HCT116 (cell line): Measurements from ENCODE around the gene BCAR3. TPM values are rescaled to one million over a fixed set of nuclear protein-coding genes. Genes with fewer than 3 reads are reported as not detected.

Experiments used
- ATAC-seq: fragments of 200-7000 bp; cut with Tn5 transposase; 2 replicates; pipeline ENCODE4 v1.9.1; 2020; ENCODE audit warnings: mild to moderate bottlenecking, moderate library complexity
- BruUV-seq: library from RNA; stranded (reverse); fragments of 400-500 nt; replicated peaks from 2 replicates; lab custom pipeline; 2021; lab: Mats Ljungman, UMichigan
- CTCF ChIA-PET: fragments of 300-600 bp; sonication (Branson Sonifier 250); formaldehyde crosslinking; loops from one replicate; lab custom pipeline; 2021; ENCODE audit warnings: antibody characterized with exemption; lab: Charles Lee
- POLR2A ChIA-PET: fragments of 300-600, 350-600 bp; sonication (Branson Sonifier 250); formaldehyde crosslinking; loops from one replicate; lab custom pipeline; 2021; ENCODE audit warnings: antibody characterized with exemption; lab: Charles Lee
- RAD21 ChIA-PET, 2 experiments: fragments of 300-600 bp; sonication (Branson Sonifier 250); formaldehyde crosslinking; loops; one replicate each; lab custom pipeline; 2023; ENCODE audit warnings: low total read pairs in 2 of 2; ENCODE audit not compliant: uncharacterized antibody in 2 of 2, unreplicated experiment in 2 of 2, low non-redundant PET in 1 of 2; lab: Charles Lee
- DNase-seq: peaks from one replicate; pipeline ENCODE4 v3.0.0-alpha.2; 2010; ENCODE audit warnings: low read depth, low spot score
- H2AFZ ChIP-seq: fragments of 200-600 bp; shearing (Covaris generic), sonication (generic); 2 replicates; pipeline ENCODE4 v1.6.1; 2017; ENCODE audit warnings: low read depth, mixed run types, mixed read lengths, antibody characterized with exemption, low read length; ENCODE audit not compliant: poor library complexity, severe bottlenecking
- H3K27ac ChIP-seq: 2 replicates; pipeline ENCODE4 v1.5.1; 2012; ENCODE audit warnings: low read depth, low read length
- H3K27me3 ChIP-seq: fragments of 200-600 bp; sonication (generic); 2 replicates; pipeline ENCODE4 v1.6.1; 2016; ENCODE audit warnings: mixed run types, low read length, mixed read lengths; ENCODE audit not compliant: insufficient read depth
- H3K36me3 ChIP-seq, 2 experiments: fragments of 200-500 bp in 1 of 2; fragments of 200-600 bp in 1 of 2; sonication (Bioruptor generic) in 1 of 2; sonication (generic) in 1 of 2; 2 replicates each; pipeline versions ENCODE4 v1.5.1 to v1.6.1; 2014 to 2016; ENCODE audit warnings: low read length in 2 of 2, inconsistent platforms in 1 of 2, mixed read lengths in 1 of 2, mixed run types in 1 of 2; ENCODE audit not compliant: insufficient read depth in 2 of 2, control insufficient read depth in 1 of 2
- H3K4me1 ChIP-seq, 2 experiments: fragments of 200-600 bp in 1 of 2; sonication (generic) in 1 of 2; 2 replicates each; pipeline versions ENCODE4 v1.5.1 to v1.6.1; 2012 to 2017; ENCODE audit warnings: low read length in 2 of 2, inconsistent platforms in 1 of 2, mild to moderate bottlenecking in 1 of 2, mixed read lengths in 1 of 2, mixed run types in 1 of 2, moderate library complexity in 1 of 2; ENCODE audit not compliant: insufficient read depth in 2 of 2, control insufficient read depth in 1 of 2
- H3K4me2 ChIP-seq: fragments of 200-600 bp; sonication (generic); 2 replicates; pipeline ENCODE4 v1.6.1; 2017; ENCODE audit warnings: mixed run types, low read length, mixed read lengths
- H3K4me3 ChIP-seq, 2 experiments: fragments of 200-600 bp in 1 of 2; sonication (generic) in 1 of 2; replicated peaks in 1 of 2; 2 replicates each; pipeline ENCODE4 v1.5.1; 2011 to 2016; ENCODE audit warnings: low read length in 2 of 2, control low read depth in 1 of 2, low read depth in 1 of 2, mild to moderate bottlenecking in 1 of 2, mixed read lengths in 1 of 2, mixed run types in 1 of 2
- H3K79me2 ChIP-seq: fragments of 200-600 bp; sonication (generic); 2 replicates; pipeline ENCODE4 v1.6.1; 2017; ENCODE audit warnings: mild to moderate bottlenecking, mixed run types, low read length, moderate library complexity, mixed read lengths; ENCODE audit not compliant: insufficient read depth
- H3K9ac ChIP-seq: fragments of 200-600 bp; sonication (generic); 2 replicates; pipeline ENCODE4 v1.6.1; 2016; ENCODE audit warnings: low read length, mixed read lengths
- H3K9me2 ChIP-seq: fragments of 200-600 bp; sonication (generic), shearing (Covaris generic); 2 replicates; pipeline ENCODE4 v1.6.1; 2017; ENCODE audit warnings: mixed run types, mild to moderate bottlenecking, moderate library complexity; ENCODE audit not compliant: insufficient read depth
- H3K9me3 ChIP-seq, 2 experiments: fragments of 200-500 bp in 1 of 2; fragments of 200-600 bp in 1 of 2; sonication (Bioruptor generic) in 1 of 2; sonication (generic) in 1 of 2; 2 replicates each; pipeline ENCODE4 v1.6.1; 2014 to 2017; ENCODE audit warnings: low read length in 2 of 2, mixed read lengths in 2 of 2, inconsistent platforms in 1 of 2, low read depth in 1 of 2, mild to moderate bottlenecking in 1 of 2, mixed run types in 1 of 2, moderate library complexity in 1 of 2; ENCODE audit not compliant: control insufficient read depth in 1 of 2, insufficient read depth in 1 of 2
- H4K20me1 ChIP-seq: fragments of 200-600 bp; sonication (generic), shearing (Covaris generic); 2 replicates; pipeline ENCODE4 v1.6.1; 2017; ENCODE audit warnings: mixed run types, mild to moderate bottlenecking, moderate library complexity; ENCODE audit not compliant: insufficient read depth
- EGR1 ChIP-seq: IDR thresholded peaks from 2 replicates; pipeline ENCODE4 v1.6.1; 2012; ENCODE audit warnings: low read depth
- ELF1 ChIP-seq: IDR thresholded peaks from 2 replicates; pipeline ENCODE4 v1.6.1; 2012; ENCODE audit warnings: low read depth, borderline replicate concordance
- EZH2 ChIP-seq: fragments of 200-600 bp; sonication (generic); IDR thresholded peaks from 2 replicates; pipeline ENCODE4 v1.6.1; 2017; ENCODE audit warnings: antibody characterized with exemption, mixed run types
- EZH2phosphoT487 ChIP-seq: fragments of 200-600 bp; IDR thresholded peaks from 2 replicates; pipeline ENCODE4 v1.6.1; 2018; ENCODE audit warnings: antibody characterized with exemption, borderline replicate concordance
- FOSL1 ChIP-seq: IDR thresholded peaks from 2 replicates; pipeline ENCODE4 v1.6.1; 2012; ENCODE audit warnings: low read depth
- JUND ChIP-seq: IDR thresholded peaks from 2 replicates; pipeline ENCODE4 v1.6.1; 2012
- POLR2A ChIP-seq: IDR thresholded peaks from 2 replicates; pipeline ENCODE4 v1.7.0; 2011; ENCODE audit warnings: borderline replicate concordance; ENCODE audit not compliant: insufficient read depth, insufficient read length; ENCODE audit errors: extremely low read depth
- REST ChIP-seq: IDR thresholded peaks from 2 replicates; pipeline ENCODE4 v1.6.1; 2012; ENCODE audit warnings: low read depth
- SIN3A ChIP-seq: IDR thresholded peaks from 2 replicates; pipeline ENCODE4 v1.6.1; 2012; ENCODE audit warnings: low read depth
- TCF7L2 ChIP-seq: IDR thresholded peaks from 2 replicates; pipeline ENCODE4 v1.7.0; 2011; ENCODE audit warnings: borderline replicate concordance, inconsistent platforms; ENCODE audit not compliant: insufficient read depth, insufficient read length; ENCODE audit errors: extremely low read depth
- ZBTB33 ChIP-seq: IDR thresholded peaks from 2 replicates; pipeline ENCODE4 v1.6.1; 2011; ENCODE audit warnings: mild to moderate bottlenecking, low read length, moderate library complexity; ENCODE audit not compliant: insufficient replicate concordance; ENCODE audit errors: extremely low read depth
- ZNF274 ChIP-seq: fragments of 200-500 bp; sonication (Bioruptor generic); IDR thresholded peaks from 2 replicates; pipeline ENCODE4 v1.6.1; 2014; ENCODE audit warnings: mild to moderate bottlenecking, low read depth, low read length, inconsistent platforms
- intact Hi-C: fragments of 100-400 bp; cut with micrococcal nuclease; formaldehyde crosslinking; loops from 2 replicates; pipeline ENCODE4 v1.10.0; 2022
- total RNA-seq: library from RNA; stranded (reverse); gene quantifications from one replicate; pipeline ENCODE4 v1.2.1, GENCODE V29; 2021; ENCODE audit not compliant: unreplicated experiment

Gene BCAR3
- total RNA-seq, 1 experiment from 2014 or later: 24.5 TPM

- no peaks in the 10 kb centered on the region for H3K9me3 ChIP-seq
- no peak overlapping the region for H3K4me3 ChIP-seq
- TF ChIP-seq EZH2phosphoT487: no peak
- TF ChIP-seq EGR1: no peak
- TF ChIP-seq REST: no peak
- TF ChIP-seq, all 23 proteins: peak for 0
- ChIA-PET CTCF (interaction anchor here (1.6 kb wide), 1 partner anchor 17 kb away, joined by 3 read pairs; no protein-coding TSS in a partner anchor), RAD21 (no interaction called here), POLR2A (interaction anchor here (1.3 kb wide), 1 partner anchor 18 kb away, joined by 4 read pairs; no protein-coding TSS in a partner anchor)
- intact Hi-C loops: no loop called here
- no peak overlapping the region for H3K9ac ChIP-seq
- DNase-seq (no peak), ATAC-seq (no peak)
- no peak overlapping the region for H3K27ac ChIP-seq
- no peaks in the 10 kb centered on the region for H3K36me3 ChIP-seq
- no peaks in the 10 kb centered on the region for H3K9me2 ChIP-seq
- H3K79me2 ChIP-seq: peaks cover 11% of the 10 kb centered on the region; the same call in 1 of the 2 replicates
- H4K20me1 ChIP-seq: no peaks in the 10 kb centered on the region
- no peaks in the 10 kb centered on the region for H3K27me3 ChIP-seq
- H3K4me2 ChIP-seq: no peak overlapping the region
- H2AFZ ChIP-seq: no peak overlapping the region
- no TSS peak for BruUV-seq
- peaks cover 0 to 41% of the 10 kb centered on the region in 2 experiments; a peak in 2 of 4 replicates for H3K4me1 ChIP-seq
Measured at GRCh38 chr1:93685918-93686317, 4.3 kb upstream of the BCAR3 start.

DNA sequence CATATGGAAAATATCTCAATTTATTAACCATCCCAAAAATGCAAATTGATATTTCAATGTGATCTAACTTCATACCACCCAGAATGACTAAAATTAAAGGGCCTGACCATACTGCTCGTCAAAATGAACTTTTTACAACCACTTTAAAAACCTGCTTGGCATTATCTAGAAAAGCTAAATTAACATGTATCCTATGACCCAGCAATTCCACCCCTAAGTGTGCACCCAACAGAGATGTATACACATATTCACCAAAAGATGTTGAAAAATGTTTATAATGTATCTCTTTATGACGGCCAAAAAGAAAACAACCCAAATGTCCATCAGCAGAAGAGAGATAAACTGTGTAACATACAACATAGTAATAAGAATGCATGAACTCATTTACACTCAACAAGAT is 1.6 kb upstream of the BCAR3 start:
- POLR2A ChIA-PET: interaction anchor here (0.8 to 2.7 kb wide), 2 partner anchors 13 to 130 kb away, joined by 4 to 6 read pairs; no protein-coding TSS in a partner anchor
- CTCF ChIA-PET: no interaction called here
- H3K4me1 ChIP-seq: peaks cover 0 to 46% of the 10 kb centered on the region in 2 experiments; a peak in 2 of 4 replicates
- TF ChIP-seq POLR2A (no peak), ZNF274 (no peak), JUND (no peak), SIN3A (no peak), ZBTB33 (no peak), ELF1 (no peak), TCF7L2 (no peak), FOSL1 (no peak), EZH2 (no peak)

More for the DNA sequence above, 1.6 kb upstream of the BCAR3 start:
- H3K9ac ChIP-seq: no peak overlapping the region
- H3K4me2 ChIP-seq: no peak overlapping the region
- no peaks in the 10 kb centered on the region for H4K20me1 ChIP-seq
- peaks cover 37% of the 10 kb centered on the region for H3K79me2 ChIP-seq
- no peak for DNase-seq
- H3K36me3 ChIP-seq: 0 out of 4 replicates have a peak, but pooled peaks cover 0 to under 1% of the 10 kb centered on the region in 2 experiments
- intact Hi-C loops: loop anchor here (5.0 kb wide), 1 partner anchor 129 kb away; no protein-coding TSS in a partner anchor
- no peaks in the 10 kb centered on the region for H3K9me3 ChIP-seq
- no peaks in the 10 kb centered on the region for H3K27me3 ChIP-seq
- ATAC-seq: no peak
- no TSS peak for BruUV-seq
- H3K4me3 ChIP-seq: no peak overlapping the region
- H2AFZ ChIP-seq: no peak overlapping the region
- H3K27ac ChIP-seq: no peak overlapping the region
- RAD21 ChIA-PET: no interaction called here
- no peaks in the 10 kb centered on the region for H3K9me2 ChIP-seq
